Hair follicular keratinocyte (primary cell): ENCODE measurements around the gene CDC25A. TPM values are rescaled to one million over a fixed set of nuclear protein-coding genes. Genes with fewer than 3 reads are reported as not detected.

Source experiments
- total RNA-seq: library from RNA; depleted of rRNA; stranded (reverse); fragments of >200 nt; gene quantifications from 2 replicates; pipeline ENCODE4 v1.2.3, GENCODE V29; 2015

CDC25A gene
- 3.4 and 25.5 TPM in 2 replicates for total RNA-seq

DNA sequence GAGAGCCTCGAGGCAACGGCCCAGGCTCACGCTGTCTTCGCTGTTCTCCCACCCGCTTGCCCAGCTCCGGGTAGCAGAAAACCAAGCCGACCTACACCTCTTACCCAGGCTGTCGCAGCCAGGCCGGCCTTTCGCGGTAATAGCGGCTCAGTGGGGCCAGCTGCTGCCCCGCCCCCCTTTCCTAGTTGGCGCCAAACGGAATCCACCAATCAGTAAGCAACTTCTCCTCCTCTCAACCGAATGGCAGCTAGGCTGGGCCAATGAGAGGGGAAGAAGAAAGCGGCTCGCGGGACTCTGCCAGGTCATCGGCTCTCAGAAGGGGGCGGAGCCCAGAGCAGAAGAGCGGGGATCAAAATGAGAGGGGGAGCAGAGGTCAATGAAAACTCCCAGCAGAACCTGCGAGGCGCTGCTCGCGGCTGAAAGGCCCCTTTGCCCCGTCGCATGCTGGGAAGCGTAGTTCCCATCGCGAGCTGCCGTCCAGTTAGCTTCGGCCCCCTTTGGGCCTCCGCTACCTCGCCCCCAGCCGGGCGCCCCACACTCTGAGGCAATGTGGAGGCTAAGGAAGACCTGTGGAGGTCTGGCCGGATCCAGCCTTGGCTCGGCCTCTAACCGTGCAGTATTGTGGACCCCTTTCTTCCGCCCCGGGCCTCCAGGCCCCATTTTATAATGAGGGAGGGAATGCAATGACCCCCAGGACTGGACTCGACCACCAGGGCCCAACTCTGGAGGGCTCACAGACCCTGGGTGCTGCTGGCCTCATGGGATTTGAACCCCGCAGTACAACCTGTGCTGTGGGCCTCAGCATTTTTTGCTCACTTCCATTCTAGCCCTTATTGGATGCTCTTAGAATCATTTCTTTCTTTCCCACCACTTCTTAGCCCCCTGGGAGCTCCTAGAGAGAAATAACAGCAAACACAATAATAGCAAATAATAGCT lies at the start of gene CDC25A:
Gene CDC25A (minus strand): TSS at position 152 of the 936 bp plus-strand sequence. CDS start 470 bp downstream, outside the sequence.

DNA sequence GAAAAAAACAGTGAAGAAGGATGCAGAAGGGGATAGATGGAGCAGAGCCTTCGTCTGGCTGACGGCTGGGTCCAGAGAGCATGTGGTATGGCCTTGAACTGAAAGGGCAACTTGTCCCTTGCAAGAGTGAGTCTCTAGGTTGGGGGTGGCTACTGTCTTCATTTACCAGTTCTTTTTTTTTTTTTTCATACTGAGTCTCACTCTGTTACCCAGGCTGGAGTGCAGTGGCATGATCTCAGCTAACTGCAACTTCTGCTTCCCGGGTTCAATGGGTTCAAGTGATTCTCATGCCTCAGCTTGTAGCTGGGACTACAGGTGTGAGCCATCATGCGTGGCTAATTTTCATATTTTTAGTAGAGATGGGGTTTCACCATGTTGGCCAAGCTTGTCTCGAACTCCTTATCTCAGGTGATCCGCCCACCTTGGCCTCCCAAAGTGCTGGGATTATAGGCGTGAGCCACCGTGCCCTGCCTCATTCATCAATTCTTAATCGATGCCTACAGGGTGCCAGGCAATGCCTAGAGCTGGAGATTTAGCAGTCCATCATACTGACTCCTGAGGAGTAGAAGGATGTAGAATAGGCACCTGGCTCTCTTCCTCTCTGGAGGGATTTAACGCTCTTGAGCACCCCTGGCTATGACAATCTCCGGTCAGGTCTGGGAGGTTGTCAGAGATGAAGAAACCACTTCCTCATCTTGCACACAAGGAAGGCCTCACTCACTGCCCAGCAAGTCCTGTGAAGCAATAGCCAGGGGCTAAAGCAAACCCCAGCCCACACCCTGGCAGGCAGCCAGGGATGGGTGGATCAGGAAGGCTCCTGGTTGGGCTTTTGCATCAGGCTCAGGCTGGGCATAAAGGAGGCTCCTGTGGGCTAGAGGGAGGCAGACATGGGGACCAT lies 34.6 kb upstream of the CDC25A start, which contains the start of gene CAMP:
Gene CAMP (plus strand): TSS at position 880 of the 898 bp plus-strand sequence. CDS start 17 bp downstream, at position 897.

Other genes with a start within 250 kb of the CDC25A start
- gene MAP4, start 172.0 kb downstream of the CDC25A start, total RNA-seq = 102 and 126 TPM in 2 replicates
- 0.62 TPM in 1 of 2 replicates, not detected in the other for gene CAMP, start 35.1 kb upstream of the CDC25A start, total RNA-seq
- 4.1 and 6.5 TPM in 2 replicates for gene ZNF589, start 52.7 kb upstream of the CDC25A start, total RNA-seq
- gene NME6, start 113.0 kb upstream of the CDC25A start, total RNA-seq = 21.6 and 23.0 TPM in 2 replicates
- gene SPINK8, start 145.2 kb upstream of the CDC25A start, total RNA-seq = not detected in 2 replicates
- not detected in 2 replicates for gene FBXW12, start 183.8 kb upstream of the CDC25A start, total RNA-seq
- 49.2 and 84.9 TPM in 2 replicates for gene PLXNB1, start 241.7 kb upstream of the CDC25A start, total RNA-seq